SKM-1 treated with dmso at 0.1 percent for 144 hours (cell line): ENCODE results near the gene RFFL.
"Not testable (repeated sequence)": the region's sequence is repeated elsewhere in the genome, so short reads cannot be mapped to it uniquely, and the experiment has no call there.

ENCODE experiments used
- DNase-seq: peaks from one replicate; lab custom pipeline; 2025; ENCODE audit not compliant: unreplicated experiment; lab: John Stamatoyannopoulos, UW

The RFFL gene

GRCh38 chr17:35011671-35012216, 51.8 kb downstream of the RFFL start:
- no peak for DNase-seq

GRCh38 chr17:35010093-35010492, 53.4 kb downstream of the RFFL start:
- DNase-seq, result no peak

GRCh38 chr17:35006961-35007360, 56.5 kb downstream of the RFFL start:
- no peak for DNase-seq

- DNase-seq, result no peak
These were observed 57.2 kb downstream of the RFFL start for GRCh38 chr17:35006345-35006744.

GRCh38 chr17:35003778-35004177, 59.7 kb downstream of the RFFL start:
- no peak for DNase-seq

GRCh38 chr17:35002876-35003551, 60.5 kb downstream of the RFFL start:
- DNase-seq, result no peak

GRCh38 chr17:35001549-35001948, 62.0 kb downstream of the RFFL start:
- DNase-seq, result no peak

GRCh38 chr17:35000965-35001364, 62.5 kb downstream of the RFFL start:
- DNase-seq, result not testable (repeated sequence)

- no peak for DNase-seq
These were observed 64.1 kb downstream of the RFFL start for GRCh38 chr17:34999456-34999855.

GRCh38 chr17:34998205-34998604, 65.3 kb downstream of the RFFL start:
- DNase-seq, result peak; percentile 44

- no peak for DNase-seq
These were observed 66.1 kb downstream of the RFFL start for GRCh38 chr17:34997355-34997862.

GRCh38 chr17:34996422-34997285, 66.9 kb downstream of the RFFL start:
- no peak for DNase-seq

GRCh38 chr17:34993031-34993430, 70.5 kb downstream of the RFFL start:
- no peak for DNase-seq

- DNase-seq, result no peak
These were observed 71.9 kb downstream of the RFFL start for GRCh38 chr17:34991606-34992005.

- peak; percentile 25 for DNase-seq
These were observed 72.6 kb downstream of the RFFL start for GRCh38 chr17:34990921-34991365.

- DNase-seq, result no peak
These were observed 74.0 kb downstream of the RFFL start for GRCh38 chr17:34989473-34989872.

- DNase-seq, result no peak
These were observed 74.9 kb downstream of the RFFL start for GRCh38 chr17:34988644-34989043.

- no peak for DNase-seq
These were observed 76.3 kb downstream of the RFFL start for GRCh38 chr17:34987232-34987631.

GRCh38 chr17:34981538-34982241, 81.8 kb downstream of the RFFL start:
- no peak for DNase-seq

- DNase-seq, result peak; percentile 95
These were observed 82.6 kb downstream of the RFFL start for GRCh38 chr17:34980681-34981537.
